Kidney (tissue), 14 donors: ENCODE results near the gene ITLN2. TPM values are rescaled to one million over a fixed set of nuclear protein-coding genes. Genes with fewer than 3 reads are reported as not detected.

Source experiments
- DNase-seq, 5 donors: peaks; one replicate each; pipeline ENCODE4 v3.0.0-alpha.2; 2013 to 2020
- FAIRE-seq: peaks from 2 replicates; lab custom pipeline; 2012; peaks lifted over from hg19 to GRCh38; lab: Jason Lieb, UNC
- H3K27ac ChIP-seq, 2 donors: one replicate each; pipeline ENCODE4 v1.7.0; 2013; ENCODE audit warnings: low read depth in 2 of 2, low read length in 2 of 2, inconsistent platforms in 1 of 2
- H3K27me3 ChIP-seq: one replicate; pipeline ENCODE4 v1.7.1; 2013; ENCODE audit warnings: low read length, inconsistent platforms; ENCODE audit not compliant: control insufficient read depth, insufficient read depth
- H3K36me3 ChIP-seq, 3 donors: one replicate each; pipeline versions ENCODE4 v1.7.0 to v1.7.1; 2013; ENCODE audit warnings: low read length in 3 of 3, control low read depth in 1 of 3, inconsistent platforms in 1 of 3; ENCODE audit not compliant: insufficient read depth in 3 of 3, control insufficient read depth in 2 of 3
- H3K4me1 ChIP-seq, 3 donors: one replicate each; pipeline versions ENCODE4 v1.7.0 to v1.7.1; 2013; ENCODE audit warnings: low read length in 3 of 3, inconsistent platforms in 1 of 3, low read depth in 1 of 3; ENCODE audit not compliant: control insufficient read depth in 2 of 3, insufficient read depth in 2 of 3
- H3K4me3 ChIP-seq, 3 donors: one replicate each; pipeline versions ENCODE4 v1.7.0 to v1.8.1; 2013; ENCODE audit warnings: low read length in 3 of 3, control low read depth in 1 of 3, inconsistent platforms in 1 of 3
- H3K9ac ChIP-seq, 3 donors: one replicate each; pipeline versions ENCODE4 v1.7.0 to v1.7.1; 2013; ENCODE audit warnings: low read length in 3 of 3, control low read depth in 1 of 3, inconsistent platforms in 1 of 3
- H3K9me3 ChIP-seq, 3 donors: one replicate each; pipeline versions ENCODE4 v1.7.0 to v1.7.1; 2013; ENCODE audit warnings: low read length in 3 of 3, control low read depth in 1 of 3, inconsistent platforms in 1 of 3; ENCODE audit not compliant: control insufficient read depth in 2 of 3, insufficient read depth in 1 of 3
- intact Hi-C: fragments of 100-400 bp; cut with DNase I; formaldehyde crosslinking; loops from one replicate; pipeline ENCODE4 v1.11.1; 2022
- polyA plus RNA-seq: library from polyadenylated mRNA; stranded (reverse); fragments of 350-450 nt; fragmentation: Illumina TruSeq; extraction: RNeasy Lipid Tissue Mini Kit (QIAGEN cat#74804); gene quantifications from one replicate; pipeline ENCODE4 v1.2.3, GENCODE V29; 2014; ENCODE audit warnings: low read depth, low replicate concordance; ENCODE audit not compliant: insufficient read depth
- total RNA-seq: library from RNA; stranded (reverse); fragmentation: NEBNext Ultra II Directional; extraction: Animal tissue kit (Norgen Biotek cat#: 25700); gene quantifications from one replicate; pipeline ENCODE4 v1.2.1, GENCODE V29; 2021
- TF ChIP-seq, protein P1 (sequence below): IDR thresholded peaks from 3 replicates; pipeline ENCODE4 v1.5.1; 2012; ENCODE audit warnings: mild to moderate bottlenecking, moderate library complexity, borderline replicate concordance; ENCODE audit not compliant: insufficient read depth; ENCODE audit errors: extremely low read depth
- donor health status: control.
- donor health status: control.
- donor health status: control.
- donor health status: control.
- donor health status: control.
- donor health status: DM: yes; HTN: yes; CAD: no.
- donor health status: Normal renal cell carcinoma (clear cell type).

ITLN2 gene
- total and polyA plus RNA-seq, 2 donors from 2014 or later, result 0.88 TPM; not detected in 1

DNA sequence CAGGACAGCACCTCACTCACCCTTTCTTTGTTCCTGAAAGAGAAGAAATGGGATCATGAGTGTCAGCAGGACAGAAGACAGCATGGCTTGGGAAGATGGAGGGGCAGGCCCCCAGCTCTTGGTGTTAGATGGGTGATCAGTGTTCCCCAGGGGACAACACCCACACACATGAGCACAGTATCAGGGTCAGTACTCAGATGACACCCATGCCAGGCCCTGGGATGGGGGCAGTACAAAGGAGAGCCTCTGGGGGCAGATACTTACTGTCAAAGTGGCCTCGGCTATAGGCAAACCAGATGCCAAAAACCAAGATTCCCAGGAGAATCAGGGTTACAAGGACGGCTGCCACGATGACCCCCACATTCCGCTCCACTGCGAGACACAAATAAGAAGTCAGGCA lies 44.8 kb upstream of the ITLN2 start:
- DNase-seq (no peak), FAIRE-seq (no peak)
- no peaks in the 10 kb centered on the region for H3K9me3 ChIP-seq
- TF ChIP-seq, protein P1, sequence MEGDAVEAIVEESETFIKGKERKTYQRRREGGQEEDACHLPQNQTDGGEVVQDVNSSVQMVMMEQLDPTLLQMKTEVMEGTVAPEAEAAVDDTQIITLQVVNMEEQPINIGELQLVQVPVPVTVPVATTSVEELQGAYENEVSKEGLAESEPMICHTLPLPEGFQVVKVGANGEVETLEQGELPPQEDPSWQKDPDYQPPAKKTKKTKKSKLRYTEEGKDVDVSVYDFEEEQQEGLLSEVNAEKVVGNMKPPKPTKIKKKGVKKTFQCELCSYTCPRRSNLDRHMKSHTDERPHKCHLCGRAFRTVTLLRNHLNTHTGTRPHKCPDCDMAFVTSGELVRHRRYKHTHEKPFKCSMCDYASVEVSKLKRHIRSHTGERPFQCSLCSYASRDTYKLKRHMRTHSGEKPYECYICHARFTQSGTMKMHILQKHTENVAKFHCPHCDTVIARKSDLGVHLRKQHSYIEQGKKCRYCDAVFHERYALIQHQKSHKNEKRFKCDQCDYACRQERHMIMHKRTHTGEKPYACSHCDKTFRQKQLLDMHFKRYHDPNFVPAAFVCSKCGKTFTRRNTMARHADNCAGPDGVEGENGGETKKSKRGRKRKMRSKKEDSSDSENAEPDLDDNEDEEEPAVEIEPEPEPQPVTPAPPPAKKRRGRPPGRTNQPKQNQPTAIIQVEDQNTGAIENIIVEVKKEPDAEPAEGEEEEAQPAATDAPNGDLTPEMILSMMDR, result no peak
- no peak overlapping the region for H3K27ac ChIP-seq
- no peak overlapping the region for H3K9ac ChIP-seq
- H3K4me3 ChIP-seq, result no peak overlapping the region
- H3K27me3 ChIP-seq, result no peaks in the 10 kb centered on the region
- H3K36me3 ChIP-seq, result peaks cover 0 to 32% (median 20%) of the 10 kb centered on the region in 3 donors
- intact Hi-C loops, result no loop called here
- peaks cover 0 to 10% (median 2%) of the 10 kb centered on the region in 3 donors for H3K4me1 ChIP-seq

DNA sequence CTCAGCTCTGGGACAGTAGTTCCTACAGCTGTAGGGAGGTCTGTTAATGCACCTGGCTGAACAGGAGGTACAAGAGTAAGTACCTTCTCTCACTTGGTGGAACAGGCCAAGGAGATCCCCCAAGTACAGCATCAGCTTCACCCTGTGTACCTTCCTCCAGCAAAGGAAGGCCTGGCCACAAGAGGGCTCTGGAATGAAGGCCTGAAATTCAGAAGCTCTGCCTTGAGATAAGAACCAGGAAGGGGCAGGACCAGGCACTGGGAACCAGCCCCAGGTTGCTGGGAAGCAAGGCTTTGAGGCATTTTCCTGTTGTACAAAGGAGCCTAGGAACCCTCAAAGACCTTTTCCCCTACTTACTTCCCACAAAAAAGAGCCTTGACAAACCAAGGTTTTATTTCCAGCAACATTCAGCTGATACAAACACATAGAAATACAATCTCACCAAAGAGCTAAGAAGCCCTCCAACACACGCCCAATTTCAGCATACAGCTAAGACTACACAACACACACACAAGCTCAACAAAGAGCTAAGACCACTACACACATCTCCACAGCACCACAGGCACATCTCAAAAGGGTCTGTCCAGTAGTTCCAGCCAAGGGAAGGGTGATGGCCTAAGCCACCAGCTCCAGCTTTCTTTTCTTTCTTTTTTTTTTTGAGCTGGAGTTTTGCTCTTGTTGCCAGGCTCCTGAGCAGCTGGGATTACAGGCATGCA lies 42.9 kb upstream of the ITLN2 start:
- Histone ChIP-seq H3K9ac (no peak overlapping the region), H3K36me3 (peaks cover 0 to 32% (median 20%) of the 10 kb centered on the region in 3 donors), H3K4me3 (no peak overlapping the region), H3K27ac (peak overlapping the region; percentile 48 to 82), H3K27me3 (no peaks in the 10 kb centered on the region), H3K4me1 (peaks cover 0 to 9% (median 2%) of the 10 kb centered on the region in 3 donors), H3K9me3 (no peaks in the 10 kb centered on the region)
- FAIRE-seq (no peak), DNase-seq (peak; percentile 35 to 77 (median 54))
- TF ChIP-seq, protein P1, result peak; percentile 71
- intact Hi-C loops, result no loop called here

DNA sequence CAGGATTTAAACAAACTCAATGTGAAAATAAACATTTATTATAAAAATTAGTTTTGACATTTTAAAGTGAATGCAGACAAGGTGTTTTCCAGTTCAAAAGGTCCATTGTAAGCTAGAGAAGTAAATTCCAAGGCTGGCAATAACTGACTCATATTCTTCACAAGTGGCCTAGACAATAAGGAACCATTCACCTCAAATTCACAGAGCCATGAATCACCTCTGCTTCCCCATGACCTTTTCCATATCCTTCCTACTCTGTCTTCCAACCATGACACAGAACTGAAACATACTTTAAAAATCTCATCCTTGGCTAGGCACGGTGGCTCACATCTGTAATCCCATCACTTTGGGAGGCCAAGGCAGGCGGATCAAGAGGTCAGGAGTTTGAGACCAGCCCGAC lies 41.6 kb upstream of the ITLN2 start:
- intact Hi-C loops, result no loop called here
- Histone ChIP-seq H3K4me1 (peaks cover 0 to 6% (median 2%) of the 10 kb centered on the region in 3 donors), H3K9ac (no peak overlapping the region), H3K27ac (no peak overlapping the region), H3K9me3 (no peaks in the 10 kb centered on the region), H3K4me3 (no peak overlapping the region), H3K27me3 (no peaks in the 10 kb centered on the region), H3K36me3 (peaks cover 0 to 31% (median 20%) of the 10 kb centered on the region in 3 donors)
- TF ChIP-seq, protein P1, result no peak
- DNase-seq, result no peak
- no peak for FAIRE-seq
